Activated CD8-positive, alpha-beta memory T cell treated with anti-CD3 and anti-CD28 coated beads for 4 hours (primary cell): ENCODE measurements around the gene PGR.
"Not testable (repeated sequence)": the region's sequence is repeated elsewhere in the genome, so short reads cannot be mapped to it uniquely, and the experiment has no call there.

Experiments used
- DNase-seq, 2 donors: peaks; one replicate each; pipeline ENCODE4 v3.0.0-alpha.2; 2020; ENCODE audit warnings: low read depth in 2 of 2

PGR gene

DNA sequence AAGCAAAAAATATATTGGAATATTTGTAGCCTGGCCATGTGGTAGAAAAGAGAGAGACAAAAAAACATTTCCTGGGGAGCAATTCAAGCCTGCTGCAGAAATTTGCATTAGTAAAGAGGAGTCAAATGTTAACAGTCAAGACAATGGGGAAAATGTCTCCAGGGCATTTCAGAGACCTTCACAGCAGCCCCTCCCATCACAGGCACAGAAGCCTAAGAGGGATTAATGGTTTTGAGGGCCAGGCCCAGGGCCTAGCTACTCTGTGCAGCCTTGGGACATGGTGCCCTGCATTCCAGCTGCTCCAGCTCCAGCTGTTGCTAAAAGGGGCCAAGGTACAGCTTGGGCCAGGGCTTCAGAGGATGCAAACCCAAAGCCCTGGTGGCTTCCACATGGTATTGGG is 46.8 kb downstream of the PGR start:
- no peak for DNase-seq

DNA sequence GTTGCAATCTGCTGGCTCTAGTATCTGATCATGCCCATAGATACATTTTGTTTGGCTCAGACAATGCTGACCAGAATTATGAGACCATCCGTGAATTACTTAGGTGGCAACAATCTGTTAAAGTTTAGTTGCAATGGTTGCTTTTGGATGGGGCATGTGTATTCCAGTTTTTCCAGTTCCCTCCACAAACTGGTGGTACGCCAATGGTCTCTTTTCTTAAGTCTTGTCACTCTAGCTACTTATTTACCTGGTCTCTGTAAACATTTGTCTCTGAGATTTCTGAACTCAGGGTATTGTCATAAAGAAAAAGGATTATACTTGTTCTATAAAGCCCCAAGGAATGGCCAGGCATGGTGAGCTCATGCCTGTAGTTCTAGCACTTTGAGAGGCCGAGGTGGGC is 65.9 kb downstream of the PGR start:
- no peak for DNase-seq

DNA sequence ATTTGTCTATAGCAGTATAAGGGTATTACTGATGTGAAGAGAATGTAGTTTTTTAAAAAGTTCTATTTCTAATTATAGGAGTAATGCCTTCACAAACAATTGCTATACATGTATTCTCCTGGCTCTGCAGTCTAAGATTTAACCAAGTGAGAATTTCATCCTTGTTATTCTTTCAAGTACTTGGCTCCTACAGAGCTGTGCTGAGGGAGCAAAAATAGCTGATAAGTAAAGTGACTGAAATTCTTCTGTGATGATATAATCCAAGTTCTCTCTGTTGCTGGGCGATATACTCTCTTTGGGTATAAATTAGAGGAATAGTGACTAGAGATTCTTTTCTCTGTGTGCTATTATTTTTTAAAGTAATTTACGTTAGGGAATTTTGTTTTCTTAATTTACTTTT is 68.0 kb downstream of the PGR start:
- no peak for DNase-seq

DNA sequence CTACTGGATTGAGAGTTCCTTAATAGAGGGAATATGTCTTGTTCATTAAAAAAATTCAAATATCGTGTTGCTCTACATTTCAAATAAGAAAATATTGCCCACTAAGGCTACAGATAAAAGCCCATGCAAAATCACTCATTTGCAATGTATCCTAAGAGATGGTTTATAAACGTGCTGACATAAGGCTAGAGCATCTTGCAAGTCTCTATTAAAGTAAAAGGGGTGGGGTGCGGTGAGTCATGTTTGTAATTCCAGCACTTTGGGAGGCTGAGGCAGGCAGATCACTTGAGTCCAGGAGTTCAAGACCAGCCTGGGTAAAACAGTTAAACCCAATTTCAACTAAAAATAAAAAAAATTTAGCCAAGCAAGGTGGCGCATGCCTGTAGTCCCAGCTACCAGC is 70.3 kb downstream of the PGR start:
- DNase-seq: no peak

DNA sequence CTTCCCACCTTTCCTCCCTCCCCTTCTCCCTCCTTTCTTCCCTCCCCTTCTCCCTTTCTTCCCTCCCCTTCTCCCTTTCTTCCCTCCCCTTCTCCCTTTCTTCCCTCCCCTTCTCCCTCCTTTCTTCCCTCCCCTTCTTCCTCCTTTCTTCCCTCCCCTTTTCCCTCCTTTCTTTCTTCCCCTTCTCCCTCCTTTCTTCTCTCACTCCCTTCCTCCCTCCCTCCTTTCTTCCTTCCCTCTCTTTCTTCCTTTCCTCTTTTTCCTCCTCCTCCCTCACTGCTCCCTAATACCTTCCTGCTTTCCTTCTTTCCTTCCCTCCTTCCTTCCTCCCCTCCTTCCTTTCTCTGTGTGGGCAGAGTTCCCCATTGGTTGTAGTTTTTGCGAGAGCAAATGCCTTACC is 76.1 kb downstream of the PGR start:
- DNase-seq: no peak

DNA sequence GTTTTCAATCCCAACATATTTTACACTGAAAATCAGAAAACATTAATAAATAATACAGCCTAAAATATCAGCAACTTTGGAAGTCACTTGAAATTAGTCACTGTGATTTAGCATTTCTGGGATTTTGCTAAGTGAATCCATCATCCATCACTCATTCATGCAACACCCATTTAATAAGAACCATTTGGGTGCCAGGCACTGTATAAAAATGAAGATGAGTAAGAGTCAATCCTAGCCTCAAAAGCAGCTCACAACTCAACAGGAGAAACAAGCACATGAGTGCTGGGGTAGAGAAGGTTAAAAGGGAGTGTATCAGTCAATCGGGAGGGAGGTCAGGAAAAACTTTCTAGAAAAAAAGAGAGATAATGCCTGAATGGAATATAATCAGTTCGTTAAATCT is 77.9 kb downstream of the PGR start:
- no peak for DNase-seq

DNA sequence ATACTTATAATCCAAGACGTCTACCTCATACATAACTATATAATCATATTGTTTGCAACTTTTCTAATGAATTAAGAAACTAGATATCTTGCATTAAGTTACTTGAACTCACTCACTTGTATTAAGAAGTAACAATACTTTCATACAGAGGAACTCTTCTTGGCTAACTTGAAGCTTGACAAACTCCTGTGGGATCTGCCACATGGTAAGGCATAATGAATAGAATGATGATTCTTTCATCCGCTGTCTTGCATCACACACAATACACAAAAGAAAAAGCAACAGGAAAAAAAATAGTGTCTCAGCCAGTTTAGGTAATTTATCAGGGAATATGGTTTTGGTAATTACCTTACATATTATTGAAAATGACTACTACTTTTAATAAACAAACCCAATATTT is 79.8 kb downstream of the PGR start:
- DNase-seq: no peak

DNA sequence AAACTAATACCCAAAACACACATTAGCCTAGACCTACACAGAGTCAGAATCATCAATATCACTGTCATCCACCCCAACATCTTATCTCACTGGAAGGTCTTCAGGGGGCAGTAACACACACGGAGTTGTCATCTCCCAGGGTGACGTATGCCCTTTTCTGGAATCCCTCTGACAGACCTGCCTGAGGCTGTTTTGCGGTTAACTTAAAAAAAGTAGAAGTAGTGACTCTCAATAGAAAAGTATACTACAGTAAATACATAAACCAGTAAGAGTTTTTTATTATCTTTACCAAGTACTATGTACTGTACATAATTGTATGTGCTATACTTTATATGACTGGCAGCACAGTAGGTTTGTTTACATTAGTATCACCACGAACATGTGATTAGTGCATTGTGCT is 80.5 kb downstream of the PGR start:
- no peak for DNase-seq

DNA sequence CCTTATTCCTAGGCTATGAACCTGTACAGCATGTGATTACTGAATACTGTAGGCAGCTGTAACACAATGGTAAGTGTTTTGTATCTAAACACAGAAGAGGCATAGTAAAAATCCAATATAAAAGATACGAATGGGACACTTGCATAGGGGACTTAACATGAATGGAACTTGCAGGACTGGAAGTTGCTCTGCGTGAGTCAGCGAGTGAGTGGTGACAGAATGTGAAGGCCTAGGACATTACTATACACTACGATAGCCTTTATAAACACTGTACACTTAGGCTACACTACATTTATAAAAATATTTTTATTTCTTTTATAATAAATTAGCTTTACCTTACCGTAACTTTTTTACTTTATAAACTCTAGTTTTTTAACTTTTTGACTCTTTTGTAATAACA is 81.1 kb downstream of the PGR start:
- no peak for DNase-seq

DNA sequence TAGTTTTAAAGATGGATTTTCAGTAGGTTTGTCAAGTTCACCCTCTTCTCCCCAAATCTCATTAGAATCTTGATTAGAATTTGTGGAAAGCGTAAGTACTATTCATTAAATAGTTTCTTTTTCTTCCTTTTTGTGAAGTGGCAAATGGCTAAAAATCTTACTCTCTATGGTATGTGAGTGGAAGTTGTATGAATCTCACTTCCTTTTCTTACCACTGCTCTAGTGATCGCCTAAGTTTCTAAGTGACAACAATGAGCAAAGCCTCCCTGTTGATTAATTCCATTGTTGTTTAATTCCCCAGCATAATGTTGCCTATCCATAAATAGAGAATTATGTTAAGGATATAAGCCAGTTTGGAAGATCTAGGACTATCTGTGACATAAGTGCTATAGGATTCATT is 82.7 kb downstream of the PGR start:
- DNase-seq: no peak

DNA sequence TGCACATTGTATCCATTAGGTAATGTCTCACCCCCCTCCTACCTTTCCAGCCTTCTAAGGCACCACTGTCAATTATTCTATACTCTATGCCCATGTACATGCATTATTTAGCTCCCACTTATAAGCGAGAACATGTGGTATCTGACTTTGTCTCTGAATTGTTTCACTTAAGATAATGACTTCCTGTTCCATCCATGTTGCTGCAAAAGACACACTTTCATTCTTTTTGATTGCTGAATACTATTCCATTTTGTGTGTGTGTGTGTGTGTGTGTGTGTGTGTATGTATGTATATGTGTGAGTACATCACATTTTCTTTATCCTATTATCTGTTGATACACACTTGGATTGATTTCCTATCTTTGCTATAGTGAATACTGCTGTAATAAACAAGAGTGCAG is 84.2 kb downstream of the PGR start:
- DNase-seq: no peak

DNA sequence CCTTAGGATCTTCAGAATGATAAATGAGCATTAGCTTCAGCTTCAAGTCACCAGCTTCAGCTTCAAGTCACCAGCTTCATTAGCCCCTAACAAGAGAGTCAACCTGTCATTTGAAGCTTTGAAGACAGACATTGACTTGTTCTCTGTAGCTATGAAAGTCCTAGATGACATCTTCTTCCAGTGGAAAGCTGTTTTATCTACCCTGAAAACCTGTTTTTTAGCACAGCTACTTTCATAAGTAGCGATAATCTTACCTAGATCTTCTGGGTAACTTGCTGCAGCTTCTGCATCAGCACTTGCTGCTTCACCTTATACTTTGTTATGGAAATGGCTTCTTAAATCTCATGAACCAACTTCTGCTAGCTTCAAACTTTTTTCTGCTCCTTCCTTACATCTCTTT is 85.7 kb downstream of the PGR start:
- no peak for DNase-seq

DNA sequence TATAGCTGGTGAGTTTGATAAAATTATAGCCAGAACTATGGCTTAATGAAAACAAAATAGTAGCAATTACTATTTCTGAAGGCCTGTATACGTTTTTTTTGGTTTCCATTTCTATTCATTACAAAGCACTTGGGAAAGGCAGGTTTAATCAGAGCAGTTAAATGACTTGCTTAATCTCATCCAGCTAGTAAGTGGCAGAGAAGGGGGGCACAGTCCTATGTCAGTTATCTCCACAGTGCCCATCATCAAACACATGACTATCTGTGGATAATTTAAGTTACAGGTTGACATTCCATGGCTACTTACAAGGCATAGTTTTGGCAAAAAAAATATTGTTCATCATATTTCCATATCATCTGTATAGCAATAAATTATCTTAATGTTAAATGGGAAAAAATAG is 93.7 kb downstream of the PGR start:
- DNase-seq: no peak

DNA sequence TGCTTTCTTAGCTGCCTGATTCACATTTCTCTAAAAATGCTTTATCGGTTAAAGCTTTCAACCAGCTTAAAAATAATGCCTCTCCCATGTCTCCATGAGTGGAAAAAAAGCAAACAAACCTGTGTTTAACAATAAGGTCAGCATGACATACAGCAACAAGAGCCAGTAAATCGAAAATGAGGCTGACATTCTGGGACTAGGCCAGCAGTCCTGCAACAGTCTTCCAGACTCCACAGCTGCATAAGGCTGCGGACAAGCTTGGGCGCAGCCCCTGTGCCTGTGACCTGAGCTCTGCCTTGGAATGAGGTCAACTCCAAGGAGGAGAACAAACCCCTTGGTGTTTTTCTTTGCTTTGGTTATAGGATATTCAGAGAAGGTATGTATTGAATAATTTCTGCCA is 95.5 kb downstream of the PGR start:
- DNase-seq: no peak

DNA sequence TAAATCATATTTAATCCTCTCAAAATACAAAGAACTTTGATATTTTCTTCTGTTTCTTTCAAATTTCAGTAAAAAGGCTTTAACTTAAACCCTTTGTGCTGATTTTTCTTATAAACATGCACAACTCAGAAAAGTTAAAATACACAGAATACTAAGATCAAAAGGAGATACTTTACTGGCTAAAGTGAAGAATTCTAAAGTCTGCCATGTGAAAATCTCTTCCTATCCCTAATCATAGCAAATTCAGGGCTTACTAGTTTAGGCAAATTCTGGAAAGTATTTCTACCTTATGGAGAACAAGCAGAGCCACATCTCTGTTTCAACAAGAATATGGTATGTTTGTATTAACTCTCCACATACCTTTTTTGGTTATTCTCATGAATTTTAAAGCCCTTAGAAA is 96.6 kb downstream of the PGR start:
- no peak for DNase-seq

DNA sequence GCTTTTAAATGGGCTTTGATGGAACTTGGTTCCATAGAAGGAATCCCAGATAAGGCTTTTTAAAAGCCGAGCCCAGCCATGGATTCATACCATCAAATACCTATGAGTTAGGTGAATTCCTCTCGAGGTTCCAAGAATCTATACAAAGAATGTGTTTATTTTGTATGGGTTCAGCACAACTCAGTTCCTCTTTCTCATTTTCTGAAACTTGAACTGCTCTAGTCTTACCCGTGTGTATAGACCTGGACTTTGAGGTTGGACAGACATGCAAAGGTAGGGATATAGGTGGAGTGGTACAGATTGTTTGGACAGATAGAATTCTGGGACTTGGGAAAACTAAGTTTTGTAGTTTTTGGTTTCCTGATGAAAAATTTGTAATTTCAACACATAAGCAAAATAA is 97.9 kb downstream of the PGR start:
- DNase-seq: no peak

DNA sequence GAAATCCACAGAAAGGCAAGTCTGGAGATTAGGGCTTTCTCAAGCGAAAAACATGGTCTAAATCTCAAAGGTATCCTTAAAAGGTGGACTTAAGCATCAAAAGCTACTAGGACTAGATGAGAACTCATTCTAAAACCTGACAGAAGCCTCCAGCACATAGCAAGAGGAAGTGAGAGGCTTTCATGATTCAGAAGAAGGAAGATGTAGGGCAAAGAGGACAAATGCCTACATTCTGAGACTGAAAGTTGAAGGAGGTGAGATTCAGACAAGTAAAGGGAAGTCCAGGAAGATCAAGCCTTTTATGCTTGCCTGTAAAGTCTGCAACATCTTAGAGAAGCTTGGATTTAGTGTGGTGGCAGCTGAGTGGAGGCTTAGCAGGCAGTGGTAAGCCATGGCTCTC is 98.9 kb downstream of the PGR start:
- DNase-seq: no peak

DNA sequence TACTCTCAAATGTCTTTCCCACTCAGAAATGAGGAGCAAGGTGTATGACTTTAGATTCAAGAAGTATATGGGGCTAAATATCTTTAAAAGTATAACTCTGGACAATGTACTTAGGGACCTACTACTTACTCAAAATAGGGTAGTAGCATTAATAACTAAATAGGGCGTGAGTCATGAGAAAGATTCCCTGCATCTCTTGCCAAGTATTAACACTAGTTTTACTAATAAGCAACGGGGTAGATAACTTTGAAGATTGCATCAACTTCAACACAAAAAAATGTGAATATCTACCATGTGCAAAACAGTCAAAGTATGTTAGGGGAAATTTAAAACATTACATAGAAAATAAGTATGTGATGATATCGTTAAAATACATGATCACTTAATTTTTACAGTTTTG is 99.6 kb downstream of the PGR start:
- DNase-seq: no peak

DNA sequence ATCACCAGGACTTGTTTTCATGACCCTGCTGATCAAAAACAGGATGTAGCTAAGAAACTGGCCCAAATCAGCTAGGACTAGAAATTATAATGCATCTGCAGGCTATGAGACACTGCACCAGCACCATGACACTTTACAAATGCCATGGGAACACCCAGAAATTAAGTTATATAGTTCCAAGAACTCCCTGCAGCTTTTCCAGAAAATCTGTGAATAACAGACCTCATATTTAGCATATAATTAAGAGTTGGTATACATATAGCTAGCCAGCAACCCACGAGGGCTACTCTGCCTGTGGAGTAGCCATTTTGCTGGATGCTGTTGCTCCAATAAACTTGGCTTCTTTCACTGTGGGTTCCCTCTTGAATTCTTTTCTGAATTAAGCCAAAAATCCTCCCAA is 101.0 kb downstream of the PGR start:
- DNase-seq: no peak

DNA sequence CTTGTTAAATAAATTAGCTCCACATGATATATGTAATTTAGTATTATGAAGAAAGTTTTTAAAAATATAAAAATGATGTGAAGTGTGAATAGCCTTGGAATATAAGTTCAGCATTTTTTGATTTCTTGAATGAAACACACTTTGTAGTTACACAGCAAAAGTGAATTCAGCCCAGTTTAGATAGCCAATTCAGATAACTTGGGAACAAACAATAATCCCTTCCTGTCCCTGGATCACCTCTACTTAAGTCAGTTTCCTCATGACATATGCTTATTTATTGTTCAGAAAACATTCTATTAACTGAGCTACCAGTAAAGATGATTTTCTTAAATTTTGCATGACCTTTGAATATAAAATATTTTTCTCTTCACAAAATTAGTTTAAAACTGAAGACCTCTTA is 107.4 kb downstream of the PGR start:
- DNase-seq: no peak

DNA sequence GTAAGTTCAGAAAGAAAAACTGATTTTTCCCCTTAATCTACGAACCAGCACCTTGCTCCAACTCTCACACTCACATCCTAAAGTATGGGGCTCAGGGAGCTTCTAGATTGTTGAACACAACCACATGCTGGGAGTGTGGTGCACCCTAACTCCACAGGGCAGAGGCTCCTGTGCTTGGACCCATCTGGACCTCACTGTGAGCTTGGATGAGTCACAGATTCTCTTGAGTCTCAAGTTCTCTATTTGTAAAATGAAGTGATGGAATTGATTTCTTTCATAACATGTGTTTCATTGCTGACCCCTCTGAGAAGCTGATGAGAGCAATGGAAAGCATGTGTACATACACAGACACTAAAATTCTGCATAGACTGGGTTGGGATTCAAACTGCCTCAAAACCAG is 109.7 kb downstream of the PGR start:
- DNase-seq: no peak

DNA sequence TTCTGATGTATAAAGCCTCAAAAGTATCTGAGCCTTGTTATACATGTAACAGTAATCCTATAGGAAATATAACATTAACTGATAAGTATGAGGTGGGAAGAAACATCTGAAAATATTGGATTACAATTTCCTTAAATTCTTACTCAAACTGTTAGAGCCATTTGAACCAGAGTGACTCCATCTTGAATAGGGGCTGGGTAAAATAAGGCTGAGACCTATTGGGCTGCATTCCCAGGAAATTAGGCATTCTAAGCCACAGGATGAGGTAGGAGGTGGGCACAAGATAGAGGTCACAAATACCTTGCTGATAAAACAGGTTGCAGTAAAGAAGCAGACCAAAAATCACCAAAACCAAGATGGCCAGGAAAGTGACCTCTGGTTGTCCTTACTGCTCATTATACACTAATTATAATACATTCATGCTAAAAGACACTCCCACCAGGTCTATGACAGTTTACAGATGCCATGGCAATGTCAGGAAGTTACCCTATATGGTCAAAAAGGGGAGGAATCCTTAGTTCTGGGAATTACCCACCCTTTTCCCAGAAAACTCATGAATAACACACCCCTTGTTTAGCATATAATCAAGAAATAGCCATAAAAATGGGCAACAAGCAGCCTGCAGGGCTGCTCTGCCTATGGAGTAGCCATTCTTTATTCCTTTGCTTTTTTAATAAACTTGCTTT is 114.9 kb downstream of the PGR start:
- no peak for DNase-seq

DNA sequence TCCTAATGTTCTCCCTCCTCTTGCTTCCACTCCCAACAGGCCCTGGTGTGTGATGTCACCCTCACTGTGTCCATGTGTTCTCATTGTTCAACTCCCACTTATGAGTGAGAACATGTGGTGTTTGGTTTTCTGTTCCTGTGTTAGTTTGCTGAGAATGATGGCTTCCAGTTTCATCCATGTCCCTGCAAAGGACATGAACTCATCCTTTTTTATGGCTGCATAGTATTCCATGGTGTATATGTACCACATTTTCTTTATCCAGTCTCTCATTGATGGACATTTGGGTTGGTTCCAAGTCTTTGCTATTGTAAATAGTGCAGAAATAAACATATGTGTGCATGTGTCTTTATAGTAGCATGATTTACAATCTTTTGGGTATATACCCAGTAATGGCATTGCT is 115.9 kb downstream of the PGR start:
- not testable (repeated sequence) for DNase-seq

DNA sequence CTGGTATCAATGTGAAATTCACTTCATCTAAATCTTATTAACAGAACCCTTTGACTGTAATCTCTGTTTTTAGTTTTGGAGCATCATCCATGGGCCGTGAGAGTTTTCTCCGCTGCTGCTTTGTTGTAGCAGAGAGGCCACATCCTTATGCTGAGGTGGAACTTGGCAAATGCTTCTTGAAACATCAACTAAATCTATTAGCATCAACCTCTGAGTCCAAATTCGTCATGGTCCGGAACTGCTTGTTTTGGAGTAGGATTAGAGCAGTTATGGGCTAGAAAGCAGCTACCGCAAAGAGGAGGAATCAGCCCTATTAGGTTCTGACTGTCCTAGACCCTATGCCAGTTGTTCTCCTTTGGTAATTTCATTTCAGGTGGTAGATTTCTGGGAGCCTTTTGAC is 117.7 kb downstream of the PGR start:
- no peak for DNase-seq

DNA sequence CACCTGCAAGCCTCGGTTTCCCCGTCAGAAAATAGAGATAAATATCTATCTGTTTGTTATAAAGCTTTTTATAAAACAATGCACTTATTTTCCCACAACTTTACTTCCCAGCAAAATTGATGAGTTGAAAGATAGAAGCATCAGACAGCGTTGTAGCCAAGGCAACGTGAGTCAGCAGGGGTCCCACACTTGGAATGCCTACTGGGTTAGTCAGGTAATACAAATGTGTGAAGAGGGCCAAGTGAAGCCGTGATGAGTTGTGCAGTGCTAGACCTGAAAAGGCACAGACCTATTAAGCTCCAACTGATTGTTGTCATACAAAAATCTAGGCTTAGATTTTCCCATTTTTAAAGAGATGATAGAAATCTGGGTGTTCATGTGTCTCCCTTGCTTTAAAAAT is 118.7 kb downstream of the PGR start:
- DNase-seq: no peak
